Measurements from ENCODE around the gene ITGA3.
A peak's percentile ranks its signal among the peaks of the same experiment; 100 is the strongest.

Gene ITGA3

GRCh38 chr17:50106393-50107131 is 50.7 kb downstream of the ITGA3 start:
- no peak for ATAC-seq
- Mint-ChIP-seq H3K36me3 (ENCODE audit: low read depth) (no peaks in the 10 kb centered on the region), H3K4me3 (no peak overlapping the region), H3K27ac (no peak overlapping the region), H3K9me3 (no peaks in the 10 kb centered on the region), H3K27me3 (no peaks in the 10 kb centered on the region), H3K4me1 (no peaks in the 10 kb centered on the region)
- DNase-seq: no peak

- H3K4me3 Mint-ChIP-seq: no peak overlapping the region
- no peaks in the 10 kb centered on the region for H3K27me3 Mint-ChIP-seq
- no peaks in the 10 kb centered on the region for H3K36me3 Mint-ChIP-seq (ENCODE audit: low read depth)
- H3K27ac Mint-ChIP-seq: no peak overlapping the region
- DNase-seq: no peak
- H3K9me3 Mint-ChIP-seq: no peaks in the 10 kb centered on the region
- no peak for ATAC-seq
- no peaks in the 10 kb centered on the region for H3K4me1 Mint-ChIP-seq
Observed at GRCh38 chr17:50107790-50108414, 52.0 kb downstream of the ITGA3 start.

- Mint-ChIP-seq H3K27me3 (peaks cover under 1% of the 10 kb centered on the region), H3K4me3 (no peak overlapping the region), H3K4me1 (no peaks in the 10 kb centered on the region), H3K9me3 (no peaks in the 10 kb centered on the region), H3K36me3 (ENCODE audit: low read depth) (no peaks in the 10 kb centered on the region), H3K27ac (no peak overlapping the region)
- ATAC-seq (no peak), DNase-seq (no peak)
Observed at GRCh38 chr17:50108556-50108955, 52.6 kb downstream of the ITGA3 start.

- H3K27ac Mint-ChIP-seq: no peak overlapping the region
Observed at GRCh38 chr17:50109207-50109606, 53.3 kb downstream of the ITGA3 start.

GRCh38 chr17:50109785-50110184 is 53.9 kb downstream of the ITGA3 start:
- Mint-ChIP-seq H3K27ac (no peak overlapping the region), H3K9me3 (no peaks in the 10 kb centered on the region), H3K27me3 (peaks cover 1% of the 10 kb centered on the region), H3K4me3 (no peak overlapping the region), H3K36me3 (ENCODE audit: low read depth) (no peaks in the 10 kb centered on the region), H3K4me1 (no peaks in the 10 kb centered on the region)
- ATAC-seq (no peak), DNase-seq (no peak)

More at GRCh38 chr17:50109207-50109606, 53.3 kb downstream of the ITGA3 start:
- ATAC-seq: no peak
- no peak for DNase-seq
- no peaks in the 10 kb centered on the region for H3K4me1 Mint-ChIP-seq
- no peaks in the 10 kb centered on the region for H3K9me3 Mint-ChIP-seq
- no peaks in the 10 kb centered on the region for H3K36me3 Mint-ChIP-seq (ENCODE audit: low read depth)
- H3K4me3 Mint-ChIP-seq: no peak overlapping the region
- H3K27me3 Mint-ChIP-seq: peaks cover 1% of the 10 kb centered on the region

- Mint-ChIP-seq H3K27ac (no peak overlapping the region), H3K4me3 (no peak overlapping the region), H3K9me3 (no peaks in the 10 kb centered on the region), H3K36me3 (ENCODE audit: low read depth) (no peaks in the 10 kb centered on the region), H3K4me1 (peaks cover 4% of the 10 kb centered on the region), H3K27me3 (peaks cover 8% of the 10 kb centered on the region)
- ATAC-seq (no peak), DNase-seq (no peak)
Observed at GRCh38 chr17:50110591-50111349, 54.9 kb downstream of the ITGA3 start.

GRCh38 chr17:50111673-50112655 is 56.1 kb downstream of the ITGA3 start:
- Mint-ChIP-seq H3K27ac (no peak overlapping the region), H3K36me3 (ENCODE audit: low read depth) (no peaks in the 10 kb centered on the region)
- ATAC-seq: no peak

GRCh38 chr17:50112694-50113093 is 56.8 kb downstream of the ITGA3 start:
- ATAC-seq: no peak
- H3K27me3 Mint-ChIP-seq: peaks cover 24% of the 10 kb centered on the region
- H3K9me3 Mint-ChIP-seq: no peaks in the 10 kb centered on the region
- H3K27ac Mint-ChIP-seq: no peak overlapping the region
- no peak for DNase-seq
- no peaks in the 10 kb centered on the region for H3K36me3 Mint-ChIP-seq (ENCODE audit: low read depth)
- H3K4me3 Mint-ChIP-seq: no peak overlapping the region
- peaks cover 11% of the 10 kb centered on the region for H3K4me1 Mint-ChIP-seq

More at GRCh38 chr17:50111673-50112655, 56.1 kb downstream of the ITGA3 start:
- Mint-ChIP-seq H3K27me3 (peaks cover 19% of the 10 kb centered on the region), H3K4me1 (peaks cover 7% of the 10 kb centered on the region), H3K4me3 (no peak overlapping the region), H3K9me3 (no peaks in the 10 kb centered on the region)
- DNase-seq: no peak

- Mint-ChIP-seq H3K27ac (no peak overlapping the region), H3K36me3 (ENCODE audit: low read depth) (no peaks in the 10 kb centered on the region), H3K27me3 (peaks cover 31% of the 10 kb centered on the region), H3K4me3 (no peak overlapping the region), H3K9me3 (no peaks in the 10 kb centered on the region), H3K4me1 (peaks cover 11% of the 10 kb centered on the region)
- no peak for DNase-seq
- ATAC-seq: no peak
Observed at GRCh38 chr17:50113624-50114320, 57.9 kb downstream of the ITGA3 start.

- Mint-ChIP-seq H3K4me1 (peaks cover 11% of the 10 kb centered on the region), H3K36me3 (ENCODE audit: low read depth) (no peaks in the 10 kb centered on the region), H3K9me3 (no peaks in the 10 kb centered on the region), H3K27ac (no peak overlapping the region), H3K27me3 (peaks cover 35% of the 10 kb centered on the region), H3K4me3 (no peak overlapping the region)
- DNase-seq: no peak
- no peak for ATAC-seq
Observed at GRCh38 chr17:50114401-50114800, 58.5 kb downstream of the ITGA3 start.

GRCh38 chr17:50114849-50115357 is 59.0 kb downstream of the ITGA3 start:
- ATAC-seq: peak; percentile 53
- Mint-ChIP-seq H3K27me3 (peaks cover 40% of the 10 kb centered on the region), H3K27ac (no peak overlapping the region)

GRCh38 chr17:50115756-50116155 is 59.8 kb downstream of the ITGA3 start:
- DNase-seq (no peak), ATAC-seq (no peak)
- no peak overlapping the region for H3K4me3 Mint-ChIP-seq
- H3K36me3 Mint-ChIP-seq (ENCODE audit: low read depth): no peaks in the 10 kb centered on the region
- H3K27me3 Mint-ChIP-seq: peaks cover 42% of the 10 kb centered on the region
- no peaks in the 10 kb centered on the region for H3K9me3 Mint-ChIP-seq
- peaks cover 11% of the 10 kb centered on the region for H3K4me1 Mint-ChIP-seq
- H3K27ac Mint-ChIP-seq: no peak overlapping the region

More at GRCh38 chr17:50114849-50115357, 59.0 kb downstream of the ITGA3 start:
- DNase-seq: peak; percentile 40
- Mint-ChIP-seq H3K9me3 (no peaks in the 10 kb centered on the region), H3K4me3 (no peak overlapping the region), H3K36me3 (ENCODE audit: low read depth) (no peaks in the 10 kb centered on the region), H3K4me1 (peaks cover 11% of the 10 kb centered on the region)

All from activated naive CD8-positive, alpha-beta T cell treated with anti-CD3 and anti-CD28 coated beads, Interleukin-2, amount 50 U/mL, for 24 hours (primary cell).